ENCODE results near the gene VAV2. TPM values are rescaled to one million over a fixed set of nuclear protein-coding genes. Genes with fewer than 3 reads are reported as not detected.

Gene VAV2
- total RNA-seq, 1 experiment from 2014 or later = 30.7 TPM

DNA sequence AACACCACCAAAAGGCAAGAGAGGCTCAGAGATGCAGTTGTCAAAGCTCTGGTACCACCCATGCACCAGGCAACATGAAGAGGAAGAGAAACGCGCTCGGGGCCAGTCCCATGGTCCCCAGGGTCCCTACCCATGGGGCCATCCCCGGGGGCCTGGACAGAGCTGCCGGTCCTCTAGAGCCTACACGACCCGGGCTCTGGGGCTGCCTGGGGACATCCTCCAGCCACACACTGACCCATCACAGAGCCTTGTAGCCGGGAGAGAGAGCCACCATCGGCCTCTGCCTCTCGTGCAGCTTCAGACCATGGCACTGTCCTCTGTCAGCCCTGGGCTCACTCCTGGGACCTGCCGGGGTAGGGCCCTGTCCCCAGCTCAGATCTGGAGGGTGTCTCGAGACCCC, 23.7 kb downstream of the VAV2 start:
- H3K9me3 Mint-ChIP-seq (ENCODE audit: low read depth, unreplicated experiment) = peaks cover 2% of the 10 kb centered on the region
- DNase-seq = no peak
- intact Hi-C loops (cut with micrococcal nuclease; ENCODE audit: unreplicated experiment) = no loop called here
- no peaks in the 10 kb centered on the region for H3K27me3 Mint-ChIP-seq (ENCODE audit: unreplicated experiment)
- H3K4me1 Mint-ChIP-seq (ENCODE audit: low read depth, unreplicated experiment) = peaks cover 15% of the 10 kb centered on the region
- H3K36me3 Mint-ChIP-seq (ENCODE audit: insufficient read depth, unreplicated experiment) = no peaks in the 10 kb centered on the region
- no peak overlapping the region for H3K27ac Mint-ChIP-seq (ENCODE audit: unreplicated experiment)
- BruUV-seq (replicated peaks) = no TSS peak
- CTCF ChIA-PET = interaction anchor here (0.6 kb wide), 1 partner anchor 114 kb away, joined by 5 read pairs; no protein-coding TSS in a partner anchor
- no peak overlapping the region for H3K4me3 Mint-ChIP-seq (ENCODE audit: low read depth, unreplicated experiment)
- TF ChIP-seq, protein P1, sequence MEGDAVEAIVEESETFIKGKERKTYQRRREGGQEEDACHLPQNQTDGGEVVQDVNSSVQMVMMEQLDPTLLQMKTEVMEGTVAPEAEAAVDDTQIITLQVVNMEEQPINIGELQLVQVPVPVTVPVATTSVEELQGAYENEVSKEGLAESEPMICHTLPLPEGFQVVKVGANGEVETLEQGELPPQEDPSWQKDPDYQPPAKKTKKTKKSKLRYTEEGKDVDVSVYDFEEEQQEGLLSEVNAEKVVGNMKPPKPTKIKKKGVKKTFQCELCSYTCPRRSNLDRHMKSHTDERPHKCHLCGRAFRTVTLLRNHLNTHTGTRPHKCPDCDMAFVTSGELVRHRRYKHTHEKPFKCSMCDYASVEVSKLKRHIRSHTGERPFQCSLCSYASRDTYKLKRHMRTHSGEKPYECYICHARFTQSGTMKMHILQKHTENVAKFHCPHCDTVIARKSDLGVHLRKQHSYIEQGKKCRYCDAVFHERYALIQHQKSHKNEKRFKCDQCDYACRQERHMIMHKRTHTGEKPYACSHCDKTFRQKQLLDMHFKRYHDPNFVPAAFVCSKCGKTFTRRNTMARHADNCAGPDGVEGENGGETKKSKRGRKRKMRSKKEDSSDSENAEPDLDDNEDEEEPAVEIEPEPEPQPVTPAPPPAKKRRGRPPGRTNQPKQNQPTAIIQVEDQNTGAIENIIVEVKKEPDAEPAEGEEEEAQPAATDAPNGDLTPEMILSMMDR (IDR thresholded peaks at IDR 0.05; ENCODE audit: unreplicated experiment) = no peak

DNA sequence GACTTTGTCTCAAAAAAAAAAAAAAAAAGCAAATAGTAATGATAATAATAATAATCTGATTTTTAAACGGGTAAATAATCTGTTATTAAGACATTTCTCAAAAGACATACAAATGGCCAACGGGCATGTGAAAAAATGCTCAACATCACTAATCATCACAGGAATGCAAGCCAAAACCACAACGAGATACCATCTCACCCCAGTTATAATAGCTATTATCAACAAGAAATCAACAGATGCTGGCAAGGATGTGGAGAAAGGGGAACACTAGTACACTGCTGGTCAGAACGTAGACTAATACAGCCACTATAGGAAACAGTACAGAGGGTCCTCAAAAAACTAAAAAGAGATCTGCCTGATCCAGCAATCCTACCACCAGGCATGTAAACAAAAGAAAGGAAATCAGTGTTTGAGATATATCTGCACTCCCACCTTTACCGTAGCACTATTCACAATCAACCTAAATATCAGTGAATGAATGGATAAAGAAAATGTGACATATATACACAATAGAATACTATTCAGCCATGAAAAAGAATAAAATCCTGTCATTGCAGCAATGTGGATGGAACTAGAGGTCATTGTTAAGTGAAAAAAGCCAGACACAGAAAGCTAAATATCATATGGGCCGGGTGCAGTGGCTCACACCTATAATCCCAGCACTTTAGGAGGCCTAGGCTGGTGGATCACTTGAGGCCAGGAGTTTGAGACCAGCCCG, 24.9 kb downstream of the VAV2 start:
- no TSS peak for BruUV-seq (replicated peaks)
- no peaks in the 10 kb centered on the region for H3K36me3 Mint-ChIP-seq (ENCODE audit: insufficient read depth, unreplicated experiment)
- peaks cover 2% of the 10 kb centered on the region for H3K9me3 Mint-ChIP-seq (ENCODE audit: low read depth, unreplicated experiment)
- DNase-seq = no peak
- H3K27me3 Mint-ChIP-seq (ENCODE audit: unreplicated experiment) = no peaks in the 10 kb centered on the region
- peaks cover 5% of the 10 kb centered on the region for H3K4me1 Mint-ChIP-seq (ENCODE audit: low read depth, unreplicated experiment)
- no peak overlapping the region for H3K4me3 Mint-ChIP-seq (ENCODE audit: low read depth, unreplicated experiment)
- no peak overlapping the region for H3K27ac Mint-ChIP-seq (ENCODE audit: unreplicated experiment)
- intact Hi-C loops (cut with micrococcal nuclease; ENCODE audit: unreplicated experiment) = no loop called here
- CTCF ChIA-PET = interaction anchor here (0.7 kb wide), 1 partner anchor 784 kb away, joined by 5 read pairs; no protein-coding TSS in a partner anchor
- TF ChIP-seq, protein P1 (IDR thresholded peaks at IDR 0.05; ENCODE audit: unreplicated experiment) = no peak

DNA sequence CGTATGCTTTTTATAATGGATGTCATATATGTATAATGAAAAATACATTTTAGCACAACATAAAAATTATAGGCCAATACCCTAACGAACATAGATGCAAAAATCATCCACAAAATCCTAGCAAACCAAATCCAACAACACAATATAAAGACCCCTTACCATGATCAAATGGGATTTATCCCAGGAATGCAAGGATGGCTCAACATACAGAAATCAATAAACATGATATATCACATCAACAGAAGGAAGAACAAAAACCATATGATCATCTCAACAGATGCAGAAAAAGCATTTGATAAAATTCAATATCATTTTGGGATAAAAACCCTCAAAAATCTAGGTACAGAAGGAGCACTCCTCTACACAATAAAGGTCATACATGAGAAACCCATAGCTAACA, 27.7 kb downstream of the VAV2 start:
- DNase-seq = no peak
- Mint-ChIP-seq H3K4me3 (ENCODE audit: low read depth, unreplicated experiment) (no peak overlapping the region), H3K36me3 (ENCODE audit: insufficient read depth, unreplicated experiment) (no peaks in the 10 kb centered on the region), H3K27me3 (ENCODE audit: unreplicated experiment) (no peaks in the 10 kb centered on the region), H3K9me3 (ENCODE audit: low read depth, unreplicated experiment) (peaks cover 2% of the 10 kb centered on the region), H3K27ac (ENCODE audit: unreplicated experiment) (no peak overlapping the region), H3K4me1 (ENCODE audit: low read depth, unreplicated experiment) (no peaks in the 10 kb centered on the region)
- intact Hi-C loops (cut with micrococcal nuclease; ENCODE audit: unreplicated experiment) = no loop called here
- TF ChIP-seq, protein P1 (IDR thresholded peaks at IDR 0.05; ENCODE audit: unreplicated experiment) = no peak
- CTCF ChIA-PET = no interaction called here
- BruUV-seq (replicated peaks) = no TSS peak

DNA sequence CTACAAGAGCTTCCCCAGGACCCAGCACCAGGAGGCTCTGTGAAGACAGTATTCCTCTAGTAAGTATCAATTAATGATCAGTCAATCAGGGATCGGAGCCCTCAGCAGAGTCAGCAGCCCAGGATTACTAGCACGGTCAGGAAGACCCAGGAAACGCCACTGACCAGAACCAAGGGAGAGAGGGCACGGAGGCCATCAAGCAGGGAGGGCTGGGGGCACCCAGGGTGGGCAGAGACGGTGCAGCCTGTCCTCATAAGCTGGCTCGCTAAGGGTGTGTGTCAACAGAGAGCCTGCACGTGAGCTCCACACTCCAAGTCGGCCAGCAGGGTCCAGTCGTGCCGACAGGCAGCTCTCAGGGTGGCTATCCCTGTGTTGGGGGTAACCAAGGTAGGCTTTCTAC, 29.0 kb downstream of the VAV2 start:
- intact Hi-C loops (cut with micrococcal nuclease; ENCODE audit: unreplicated experiment) = no loop called here
- H3K9me3 Mint-ChIP-seq (ENCODE audit: low read depth, unreplicated experiment) = peaks cover 2% of the 10 kb centered on the region
- no peak overlapping the region for H3K27ac Mint-ChIP-seq (ENCODE audit: unreplicated experiment)
- H3K4me3 Mint-ChIP-seq (ENCODE audit: low read depth, unreplicated experiment) = no peak overlapping the region
- H3K27me3 Mint-ChIP-seq (ENCODE audit: unreplicated experiment) = no peaks in the 10 kb centered on the region
- no peak for DNase-seq
- TF ChIP-seq, protein P1 (IDR thresholded peaks at IDR 0.05; ENCODE audit: unreplicated experiment) = no peak
- CTCF ChIA-PET = interaction anchor here (0.6 to 0.7 kb wide), 2 partner anchors 199 to 1008 kb away, joined by 3 to 5 read pairs; no protein-coding TSS in a partner anchor
- BruUV-seq (replicated peaks) = no TSS peak
- peaks cover 9% of the 10 kb centered on the region for H3K4me1 Mint-ChIP-seq (ENCODE audit: low read depth, unreplicated experiment)
- H3K36me3 Mint-ChIP-seq (ENCODE audit: insufficient read depth, unreplicated experiment) = peaks cover 3% of the 10 kb centered on the region

Data from Calu3 (cell line).